Karpas-422 (cell line): Measurements from ENCODE around the gene NOP58. TPM values are rescaled to one million over a fixed set of nuclear protein-coding genes. Genes with fewer than 3 reads are reported as not detected.
"Not testable (repeated sequence)": the region's sequence is repeated elsewhere in the genome, so short reads cannot be mapped to it uniquely, and the experiment has no call there.

ENCODE experiments used
- DNase-seq: peaks from one replicate; pipeline ENCODE4 v3.0.0-alpha.2; 2015
- H2AFZ ChIP-seq: fragments of 200-600 bp; sonication (generic); 2 replicates; pipeline ENCODE4 v1.6.1; 2014; ENCODE audit warnings: antibody characterized with exemption, low read length, mixed read lengths
- H3K27ac ChIP-seq: fragments of 200-600 bp; sonication (generic); 2 replicates; pipeline ENCODE4 v1.5.1; 2014; ENCODE audit warnings: mild to moderate bottlenecking, low read length, moderate library complexity
- H3K27me3 ChIP-seq: fragments of 200-600 bp; sonication (generic); 2 replicates; pipeline ENCODE4 v1.6.1; 2014; ENCODE audit warnings: low read length, mixed read lengths
- H3K36me3 ChIP-seq: fragments of 200-600 bp; sonication (generic); 2 replicates; pipeline ENCODE4 v1.6.1; 2014; ENCODE audit warnings: low read length, mixed read lengths; ENCODE audit not compliant: insufficient read depth
- H3K4me1 ChIP-seq: fragments of 200-600 bp; sonication (generic); 2 replicates; pipeline ENCODE4 v1.6.1; 2014; ENCODE audit warnings: mild to moderate bottlenecking, low read length, mixed read lengths
- H3K4me2 ChIP-seq: fragments of 200-600 bp; sonication (generic); 2 replicates; pipeline ENCODE4 v1.6.1; 2014; ENCODE audit warnings: low read length, low read depth, mild to moderate bottlenecking; ENCODE audit not compliant: poor library complexity, severe bottlenecking
- H3K4me3 ChIP-seq: fragments of 200-600 bp; sonication (generic); 2 replicates; pipeline ENCODE4 v1.5.1; 2014; ENCODE audit warnings: mild to moderate bottlenecking, antibody characterized with exemption, low read length, mixed read lengths
- H3K79me2 ChIP-seq: fragments of 200-600 bp; sonication (generic); 2 replicates; pipeline ENCODE4 v1.6.1; 2014; ENCODE audit warnings: mild to moderate bottlenecking, low read length, mixed read lengths
- H3K9ac ChIP-seq: fragments of 200-600 bp; sonication (generic); 2 replicates; pipeline ENCODE4 v1.6.0; 2014; ENCODE audit warnings: low read length
- H3K9me2 ChIP-seq: fragments of 200-600 bp; sonication (generic), shearing (Covaris generic); replicated peaks from 2 replicates; pipeline ENCODE4 v1.6.0; 2014; ENCODE audit warnings: mild to moderate bottlenecking, low read length, moderate library complexity; ENCODE audit not compliant: insufficient read depth
- H3K9me3 ChIP-seq: fragments of 300-700, 200-600 bp; sonication (generic); 2 replicates; pipeline ENCODE4 v1.6.1; 2014; ENCODE audit warnings: low read length, mixed read lengths
- H4K20me1 ChIP-seq: fragments of 200-600 bp; sonication (generic); 2 replicates; pipeline ENCODE4 v1.6.1; 2014; ENCODE audit warnings: mild to moderate bottlenecking, antibody characterized with exemption, low read length, low read depth; ENCODE audit not compliant: insufficient read depth
- total RNA-seq: library from RNA; depleted of rRNA; stranded (reverse); fragments of >200 nt; shearing (Covaris generic); gene quantifications from 2 replicates; pipeline ENCODE4 v1.2.3, GENCODE V29; 2014; ENCODE audit warnings: low replicate concordance

Gene NOP58
- total RNA-seq, 1 experiment from 2014 or later = 103 TPM

- no peaks in the 10 kb centered on the region for H3K27me3 ChIP-seq
Observed at GRCh38 chr2:202317080-202317857, 51.7 kb downstream of the NOP58 start.

GRCh38 chr2:202320362-202320761 lies 54.8 kb downstream of the NOP58 start:
- not testable (repeated sequence) for H3K9me3 ChIP-seq, H4K20me1 ChIP-seq, DNase-seq, H3K27me3 ChIP-seq, H3K36me3 ChIP-seq, H3K9ac ChIP-seq, H3K4me2 ChIP-seq, H3K9me2 ChIP-seq, H3K4me1 ChIP-seq, H3K27ac ChIP-seq, H3K4me3 ChIP-seq, H2AFZ ChIP-seq, H3K79me2 ChIP-seq

More at GRCh38 chr2:202317080-202317857, 51.7 kb downstream of the NOP58 start:
- no peaks in the 10 kb centered on the region for H3K4me1 ChIP-seq
- H3K36me3 ChIP-seq = peaks cover 3% of the 10 kb centered on the region; the same call in 1 of the 2 replicates
- no peak overlapping the region for H3K9ac ChIP-seq
- no peaks in the 10 kb centered on the region for H3K9me3 ChIP-seq
- no peaks in the 10 kb centered on the region for H3K9me2 ChIP-seq
- no peak overlapping the region for H2AFZ ChIP-seq
- no peaks in the 10 kb centered on the region for H4K20me1 ChIP-seq
- no peak overlapping the region for H3K4me2 ChIP-seq
- no peak overlapping the region for H3K4me3 ChIP-seq
- DNase-seq = no peak
- H3K27ac ChIP-seq = no peak overlapping the region
- H3K79me2 ChIP-seq = no peaks in the 10 kb centered on the region

- no peaks in the 10 kb centered on the region for H3K79me2 ChIP-seq
- no peak overlapping the region for H3K9ac ChIP-seq
- no peak overlapping the region for H3K4me2 ChIP-seq
- H4K20me1 ChIP-seq = no peaks in the 10 kb centered on the region
- no peaks in the 10 kb centered on the region for H3K9me3 ChIP-seq
- no peak for DNase-seq
- H3K27ac ChIP-seq = no peak overlapping the region
- H3K4me1 ChIP-seq = no peaks in the 10 kb centered on the region
- no peaks in the 10 kb centered on the region for H3K9me2 ChIP-seq
- no peak overlapping the region for H2AFZ ChIP-seq
- no peaks in the 10 kb centered on the region; the same call in 1 of the 2 replicates for H3K36me3 ChIP-seq
- H3K27me3 ChIP-seq = no peaks in the 10 kb centered on the region
- no peak overlapping the region for H3K4me3 ChIP-seq
Observed at GRCh38 chr2:202322435-202322834, 56.9 kb downstream of the NOP58 start.

GRCh38 chr2:202327858-202328257 lies 62.3 kb downstream of the NOP58 start:
- H4K20me1 ChIP-seq = no peaks in the 10 kb centered on the region
- H3K36me3 ChIP-seq = no peaks in the 10 kb centered on the region
- H3K9me2 ChIP-seq = no peaks in the 10 kb centered on the region
- H3K79me2 ChIP-seq = no peaks in the 10 kb centered on the region
- no peak overlapping the region for H3K27ac ChIP-seq
- H3K9me3 ChIP-seq = no peaks in the 10 kb centered on the region
- H3K4me2 ChIP-seq = no peak overlapping the region
- H2AFZ ChIP-seq = no peak overlapping the region
- DNase-seq = no peak
- no peaks in the 10 kb centered on the region for H3K4me1 ChIP-seq
- H3K9ac ChIP-seq = no peak overlapping the region
- no peaks in the 10 kb centered on the region for H3K27me3 ChIP-seq
- H3K4me3 ChIP-seq = no peak overlapping the region

- no peaks in the 10 kb centered on the region for H3K36me3 ChIP-seq
- no peaks in the 10 kb centered on the region for H3K27me3 ChIP-seq
- no peak overlapping the region for H3K4me3 ChIP-seq
- no peak for DNase-seq
- no peaks in the 10 kb centered on the region for H3K9me2 ChIP-seq
- H2AFZ ChIP-seq = no peak overlapping the region
- H3K4me2 ChIP-seq = no peak overlapping the region
- no peak overlapping the region for H3K9ac ChIP-seq
- H3K4me1 ChIP-seq = no peaks in the 10 kb centered on the region
- H3K79me2 ChIP-seq = no peaks in the 10 kb centered on the region
- no peaks in the 10 kb centered on the region for H3K9me3 ChIP-seq
- H4K20me1 ChIP-seq = no peaks in the 10 kb centered on the region
- no peak overlapping the region for H3K27ac ChIP-seq
Observed at GRCh38 chr2:202335791-202336467, 70.4 kb downstream of the NOP58 start.

GRCh38 chr2:202337151-202337550 lies 71.6 kb downstream of the NOP58 start:
- Histone ChIP-seq H3K27me3 (no peaks in the 10 kb centered on the region), H3K4me3 (no peak overlapping the region), H3K9me3 (no peaks in the 10 kb centered on the region), H3K9ac (no peak overlapping the region), H3K4me2 (no peak overlapping the region), H2AFZ (no peak overlapping the region), H3K27ac (no peak overlapping the region), H3K4me1 (no peaks in the 10 kb centered on the region), H3K79me2 (no peaks in the 10 kb centered on the region), H4K20me1 (no peaks in the 10 kb centered on the region), H3K36me3 (no peaks in the 10 kb centered on the region), H3K9me2 (no peaks in the 10 kb centered on the region)
- no peak for DNase-seq

GRCh38 chr2:202337706-202338346 lies 72.3 kb downstream of the NOP58 start:
- Histone ChIP-seq H3K4me3 (no peak overlapping the region), H3K4me2 (no peak overlapping the region), H3K36me3 (no peaks in the 10 kb centered on the region), H3K27me3 (no peaks in the 10 kb centered on the region), H3K9me2 (no peaks in the 10 kb centered on the region), H3K9ac (no peak overlapping the region), H3K4me1 (no peaks in the 10 kb centered on the region), H3K9me3 (no peaks in the 10 kb centered on the region), H3K79me2 (no peaks in the 10 kb centered on the region), H2AFZ (no peak overlapping the region), H3K27ac (no peak overlapping the region), H4K20me1 (no peaks in the 10 kb centered on the region)
- DNase-seq = no peak
